Islet of Langerhans (tissue), 1 donor: Measurements from ENCODE around the gene HK1.

Experiments
- FAIRE-seq: peaks from one replicate; lab custom pipeline; 2011; peaks lifted over from hg19 to GRCh38; lab: Jason Lieb, UNC

Gene HK1

DNA sequence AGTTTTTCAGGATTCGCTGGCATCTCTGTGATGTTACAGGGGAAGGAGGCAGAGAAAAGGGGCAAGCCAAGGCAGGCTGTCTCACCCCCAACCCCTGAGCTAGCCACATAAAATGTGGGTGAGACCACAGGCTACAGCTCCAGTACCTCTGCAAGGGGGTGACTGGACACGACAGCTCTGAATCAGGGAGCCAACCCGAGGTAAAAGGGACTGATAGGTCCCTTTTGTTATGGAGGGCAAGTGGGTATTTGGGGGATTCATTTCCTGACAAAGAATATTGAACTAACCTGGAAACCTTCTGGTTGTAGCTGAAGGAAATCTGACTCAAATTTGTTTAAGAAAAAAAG is 71.2 kb downstream of the HK1 start:
- no peak for FAIRE-seq

DNA sequence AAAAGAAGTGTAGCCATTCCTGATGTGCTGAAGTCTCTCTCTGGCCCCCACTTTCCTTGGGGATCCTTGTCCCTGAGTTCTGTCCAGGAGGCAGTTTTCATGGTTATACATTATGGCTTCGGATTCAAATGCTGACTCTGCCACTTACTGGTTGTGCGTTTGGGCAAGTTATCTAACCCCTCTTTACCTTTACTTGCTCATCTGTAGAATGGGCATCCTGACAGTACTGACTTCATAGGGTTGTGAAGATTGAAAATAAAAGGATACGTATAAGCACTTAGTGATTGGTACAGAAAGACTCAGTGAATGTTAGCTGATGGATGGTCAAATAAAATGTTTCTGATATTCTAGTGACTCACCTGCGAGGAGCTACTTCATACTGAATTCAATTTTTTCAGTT is 73.3 kb downstream of the HK1 start:
- FAIRE-seq = no peak

DNA sequence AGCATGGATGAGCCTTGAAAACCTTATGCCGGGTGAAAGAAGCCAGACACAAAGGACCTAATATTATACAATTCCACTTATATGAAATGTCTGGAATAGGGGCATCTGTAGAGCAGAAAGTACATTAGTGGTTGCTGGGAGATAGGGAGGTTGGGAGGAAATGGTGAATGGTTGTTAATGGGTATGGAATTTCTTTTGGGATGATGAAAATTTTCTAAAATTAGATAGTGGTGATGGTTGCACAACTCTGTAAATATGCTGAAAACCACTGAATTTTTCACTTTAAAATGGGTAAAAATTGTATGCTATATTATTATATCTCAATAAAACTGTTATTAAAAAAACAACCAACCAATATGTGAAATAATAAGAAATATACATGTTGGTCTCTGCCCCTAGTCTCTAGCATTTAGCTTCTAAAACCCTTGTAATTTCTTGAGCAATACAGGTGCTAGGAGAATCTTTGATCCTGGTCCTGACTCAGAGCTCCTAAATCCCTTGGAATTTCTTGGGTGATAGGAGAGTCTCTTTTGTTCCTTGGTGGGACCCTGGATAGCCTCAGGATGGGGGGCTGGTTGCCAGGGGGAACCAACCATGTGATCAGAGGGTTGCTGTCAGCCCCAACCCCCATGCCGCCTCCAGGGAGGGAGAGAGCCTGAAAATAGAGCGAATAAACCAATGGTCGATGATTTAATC is 74.4 kb downstream of the HK1 start:
- no peak for FAIRE-seq

DNA sequence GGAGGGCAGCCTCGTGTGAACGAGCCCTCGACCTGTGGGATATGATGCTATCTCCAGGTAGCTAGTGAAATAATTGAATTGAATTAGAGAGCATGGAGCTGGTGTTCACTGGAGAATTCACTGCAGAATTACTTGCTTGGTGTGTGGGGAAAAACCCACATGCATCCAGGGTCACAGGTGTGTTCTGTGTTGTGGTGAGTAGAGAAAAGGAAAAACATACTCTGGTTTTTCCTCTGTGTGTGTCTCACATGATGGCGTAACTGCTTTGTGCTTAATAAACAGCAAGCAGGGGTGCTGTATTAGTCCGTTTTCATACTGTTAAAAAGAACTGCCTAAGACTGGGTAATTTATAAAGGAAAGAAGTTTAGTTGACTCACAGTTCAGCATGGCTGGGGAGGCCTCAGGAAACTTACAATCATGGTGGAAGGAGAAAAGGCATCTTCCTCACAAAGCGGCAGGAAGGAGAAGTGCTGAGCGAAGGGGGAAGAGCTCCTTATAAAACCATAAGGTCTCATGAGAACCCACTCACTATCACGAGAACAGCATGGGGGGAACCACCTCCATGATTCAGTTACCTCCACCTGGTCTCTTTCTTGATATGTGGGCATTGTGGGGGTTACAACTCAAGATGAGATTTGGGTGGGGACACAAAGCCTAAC is 75.8 kb downstream of the HK1 start:
- FAIRE-seq = no peak

DNA sequence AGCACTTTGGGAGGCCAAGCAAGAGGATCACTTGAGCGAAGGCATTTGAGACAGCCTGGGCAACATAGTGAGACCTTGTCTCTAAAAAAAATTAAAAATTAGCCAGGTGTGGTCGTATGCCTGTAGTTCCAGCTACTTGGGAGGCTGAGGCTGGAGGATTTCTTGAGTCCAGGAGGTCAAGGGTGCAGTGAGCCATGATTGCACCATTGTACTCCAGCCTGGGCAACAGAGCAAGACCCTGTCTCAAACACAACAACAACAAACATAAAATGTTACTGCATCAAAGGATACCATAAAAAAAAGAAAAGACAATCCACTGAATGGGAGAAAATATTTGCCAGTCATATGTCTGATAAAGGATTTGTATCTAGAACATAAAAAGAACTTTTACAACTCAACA is 77.9 kb downstream of the HK1 start:
- no peak for FAIRE-seq

DNA sequence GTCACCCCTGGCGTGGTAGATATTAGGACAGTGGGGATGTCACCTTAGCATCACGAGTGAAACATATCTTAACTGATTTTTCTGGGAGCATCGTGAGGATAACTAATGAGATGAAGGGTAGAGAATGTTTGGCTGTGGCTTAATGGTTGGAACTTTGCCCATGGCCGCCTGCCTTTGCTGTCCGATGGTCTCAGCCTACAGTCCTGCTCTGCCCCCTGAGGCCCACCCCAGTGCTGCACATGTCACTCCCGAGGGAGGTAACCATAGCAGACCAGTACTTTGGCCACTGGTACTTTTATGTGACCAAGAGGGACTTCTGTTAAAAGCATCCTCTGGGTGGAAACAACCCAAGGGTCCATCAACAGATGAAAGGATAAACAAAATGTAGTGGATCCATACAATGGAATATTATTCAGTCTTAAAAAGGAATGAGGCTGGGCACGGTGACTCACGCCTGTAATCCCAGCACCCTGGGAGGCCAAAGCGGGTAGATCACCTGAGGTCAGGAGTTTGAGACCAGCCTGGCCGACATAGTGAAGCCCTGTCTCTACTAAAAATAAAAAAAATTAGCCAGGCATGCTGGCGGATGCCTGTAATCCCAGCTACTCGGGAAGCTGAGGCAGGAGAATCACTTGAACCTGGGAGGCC is 80.0 kb downstream of the HK1 start:
- FAIRE-seq = no peak

DNA sequence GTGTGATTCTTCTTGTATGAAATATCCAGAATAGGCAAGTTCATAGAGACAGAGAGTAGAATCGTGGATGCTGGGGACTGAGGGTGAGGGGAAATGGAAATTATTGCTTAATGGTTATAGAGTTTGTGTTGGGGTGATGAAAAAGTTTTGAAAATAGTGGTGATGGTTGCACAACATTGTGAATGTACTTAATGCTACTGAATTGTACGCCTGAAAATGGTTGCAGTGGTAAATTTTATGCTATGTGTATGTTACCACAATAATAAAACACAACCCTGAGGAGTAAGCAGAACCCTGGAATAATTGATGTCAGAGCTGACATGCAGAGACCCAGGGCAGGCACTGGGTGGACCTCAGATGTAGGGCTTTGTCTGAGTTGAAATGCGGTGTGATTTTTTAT is 80.9 kb downstream of the HK1 start:
- FAIRE-seq = no peak

DNA sequence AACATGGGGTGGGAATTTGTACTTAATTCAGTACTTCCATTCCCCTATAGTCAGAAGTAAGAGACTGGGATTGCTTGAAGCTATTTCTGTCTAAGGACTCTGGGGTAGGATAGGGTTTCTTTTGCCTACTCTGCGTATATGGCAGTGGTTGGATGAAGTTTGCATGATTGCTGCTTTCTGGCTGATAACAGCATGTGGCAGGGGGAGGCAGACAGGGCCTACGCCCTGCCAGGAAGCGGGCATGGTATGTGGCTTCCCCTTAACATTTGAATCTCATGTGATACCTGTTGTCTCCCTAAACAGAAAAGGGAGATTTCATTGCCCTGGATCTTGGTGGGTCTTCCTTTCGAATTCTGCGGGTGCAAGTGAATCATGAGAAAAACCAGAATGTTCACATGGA is 81.3 kb downstream of the HK1 start:
- no peak for FAIRE-seq

DNA sequence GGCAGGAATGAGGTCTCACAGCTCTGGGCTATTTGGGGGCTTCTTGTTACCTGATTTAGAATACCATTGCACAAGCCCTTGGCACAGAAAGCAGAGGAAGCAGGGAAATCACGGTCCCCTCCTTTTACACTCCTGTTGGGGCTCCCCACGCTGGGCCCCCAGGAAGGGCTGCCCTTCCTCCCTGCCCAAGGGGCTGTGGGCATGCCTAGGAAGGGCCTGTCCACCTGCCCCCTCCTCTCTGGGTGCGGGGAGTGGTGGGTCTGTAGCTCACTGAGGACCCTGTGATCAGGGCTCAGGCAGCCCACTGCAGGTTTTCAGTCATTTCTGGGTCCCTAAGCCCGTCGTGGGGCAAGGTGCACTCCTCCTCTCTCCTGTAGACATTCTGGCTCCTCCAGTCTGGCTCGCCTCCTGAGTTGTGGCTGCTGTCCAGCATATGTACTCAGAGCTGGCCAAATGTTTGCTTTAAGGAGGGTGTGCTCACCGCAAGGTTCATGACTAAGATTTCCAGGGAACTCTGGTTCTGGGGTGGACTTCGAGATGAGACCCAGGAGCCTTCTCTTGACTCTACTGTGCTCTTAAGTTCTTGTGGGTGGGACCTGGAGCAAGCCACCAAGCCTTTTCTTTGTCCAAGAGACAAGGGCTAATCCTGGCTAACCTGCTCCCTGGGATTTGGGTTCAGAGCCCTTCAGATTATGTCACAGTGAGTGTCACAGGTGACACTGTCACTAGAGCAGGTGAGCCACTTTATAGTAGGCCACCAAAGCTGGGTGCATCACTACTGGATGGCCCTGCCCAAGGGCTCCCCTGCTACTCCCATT is 82.4 kb downstream of the HK1 start:
- no peak for FAIRE-seq

DNA sequence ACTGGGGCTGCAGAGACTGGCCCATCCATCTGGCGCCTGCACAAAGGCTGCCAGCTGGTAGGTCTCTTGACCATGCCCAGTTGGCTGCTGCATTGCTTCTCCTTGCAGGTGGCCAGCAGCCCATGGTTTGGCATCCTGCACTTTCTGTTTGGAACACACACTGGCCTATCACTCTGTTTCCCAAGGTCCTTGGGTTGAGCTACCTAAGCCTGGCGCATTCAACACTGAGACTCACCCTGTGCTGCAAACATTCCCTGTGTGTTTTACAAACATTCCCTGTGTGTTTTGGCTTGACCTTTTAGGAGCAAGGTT is 83.0 kb downstream of the HK1 start:
- FAIRE-seq = no peak

DNA sequence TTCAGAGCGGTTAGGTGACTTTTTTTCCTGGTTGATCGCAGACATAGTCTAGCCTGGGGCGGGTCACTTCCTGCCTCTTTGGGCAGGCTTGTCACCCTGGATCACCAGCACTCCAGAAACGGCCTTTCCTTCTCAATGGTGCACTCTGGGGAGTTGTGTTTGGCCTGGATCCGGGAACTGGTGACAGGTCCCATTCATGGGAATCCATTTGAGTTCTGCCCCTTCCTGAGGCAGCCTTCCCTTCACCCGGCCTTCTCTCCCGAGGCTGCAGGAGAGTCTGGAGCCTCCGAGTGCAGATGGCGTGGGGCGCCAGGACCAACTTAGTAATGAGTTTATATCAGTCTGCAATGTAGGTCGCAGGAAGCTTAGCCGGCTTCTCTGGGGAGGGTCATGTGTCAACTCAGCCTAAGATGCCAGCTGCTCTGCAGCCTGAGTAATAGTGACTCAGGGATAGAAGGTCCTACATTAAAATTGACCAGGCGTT is 84.2 kb downstream of the HK1 start:
- FAIRE-seq = no peak

DNA sequence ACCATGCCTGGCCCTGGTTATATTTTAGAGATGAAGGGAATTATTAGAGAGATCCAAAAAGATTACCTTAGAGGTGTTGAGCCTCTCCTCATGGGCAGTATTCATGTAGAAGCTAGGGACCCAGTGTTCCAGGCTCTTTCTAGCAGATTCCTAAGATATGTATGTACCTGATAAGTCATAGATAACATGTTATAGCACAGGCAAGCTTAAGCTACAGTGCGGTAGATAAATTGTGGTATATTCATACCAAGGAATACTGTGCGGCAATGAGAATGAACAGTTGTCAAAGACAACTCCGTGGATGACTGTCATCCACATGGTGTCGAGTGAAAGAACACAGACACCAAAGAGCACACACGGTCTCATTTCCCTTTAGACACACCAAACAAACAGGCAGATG is 85.4 kb downstream of the HK1 start:
- FAIRE-seq = no peak

DNA sequence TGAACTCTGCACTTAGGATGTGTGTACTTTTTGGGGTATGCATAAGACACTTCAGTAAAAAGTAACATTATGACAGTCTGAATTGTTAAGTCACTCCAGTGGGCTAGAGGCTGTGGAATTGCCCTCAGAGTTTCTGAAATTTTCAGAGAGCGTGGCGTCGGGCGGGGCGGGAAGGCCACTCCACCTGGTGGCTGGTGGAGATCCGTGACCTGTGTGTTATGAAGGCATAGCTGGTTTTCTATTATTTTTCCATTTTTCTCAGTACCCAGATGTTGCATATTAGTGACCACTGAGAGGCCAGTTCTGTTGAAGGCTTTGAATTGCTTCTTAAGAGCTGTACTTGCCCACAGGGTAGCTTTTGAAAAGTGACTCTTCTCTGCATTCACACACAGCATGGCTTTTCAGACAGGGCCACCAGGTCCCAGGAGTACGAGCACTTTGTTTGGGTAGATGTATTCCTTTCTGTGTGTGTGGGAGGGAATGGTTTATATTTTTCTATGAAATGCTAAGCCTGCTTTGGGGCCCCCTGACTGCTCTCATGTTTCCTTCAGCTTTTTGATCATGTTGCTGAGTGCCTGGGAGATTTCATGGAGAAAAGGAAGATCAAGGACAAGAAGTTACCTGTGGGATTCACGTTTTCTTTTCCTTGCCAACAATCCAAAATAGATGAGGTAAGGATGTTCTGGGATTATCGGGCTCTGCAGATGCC is 86.1 kb downstream of the HK1 start:
- FAIRE-seq = no peak

DNA sequence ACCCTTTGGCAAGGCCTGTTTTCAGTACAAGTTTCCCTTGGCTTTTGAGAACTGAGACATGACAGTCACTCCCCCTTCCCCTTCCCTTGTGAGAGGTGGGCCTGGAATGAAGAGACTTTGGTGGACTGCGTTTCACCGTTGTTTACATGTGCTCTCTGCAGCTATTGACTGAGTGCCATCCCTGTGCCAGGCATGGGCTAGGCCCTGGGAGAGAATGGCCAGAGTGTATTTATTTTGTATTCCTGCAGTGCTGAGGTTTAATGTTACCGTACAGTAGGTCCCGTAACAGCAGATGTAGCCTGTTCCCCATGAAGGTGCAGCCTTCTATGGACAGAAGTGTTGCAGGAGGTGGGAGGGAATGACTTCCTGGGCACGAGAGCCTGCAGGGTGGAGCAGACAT is 88.4 kb downstream of the HK1 start:
- no peak for FAIRE-seq

DNA sequence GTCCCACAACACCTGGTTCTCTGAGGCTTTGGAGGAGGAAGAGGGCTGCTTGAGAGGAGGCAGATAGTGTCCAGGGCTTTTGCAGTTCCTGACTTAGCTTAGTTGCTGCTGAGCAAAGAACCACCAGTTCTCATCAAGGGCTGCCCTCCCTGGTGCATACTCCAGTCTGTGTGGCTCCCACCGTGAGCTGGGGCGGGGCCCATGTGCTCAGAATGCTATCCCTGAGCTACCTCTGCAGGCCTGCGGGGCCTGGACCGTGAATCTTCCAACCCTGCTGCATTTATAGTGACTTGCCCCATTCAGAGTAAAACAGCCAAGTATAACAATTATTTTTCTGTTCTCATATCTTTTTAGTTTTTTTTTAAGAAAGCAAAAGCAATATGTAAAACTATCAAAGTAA is 89.2 kb downstream of the HK1 start:
- FAIRE-seq = no peak

DNA sequence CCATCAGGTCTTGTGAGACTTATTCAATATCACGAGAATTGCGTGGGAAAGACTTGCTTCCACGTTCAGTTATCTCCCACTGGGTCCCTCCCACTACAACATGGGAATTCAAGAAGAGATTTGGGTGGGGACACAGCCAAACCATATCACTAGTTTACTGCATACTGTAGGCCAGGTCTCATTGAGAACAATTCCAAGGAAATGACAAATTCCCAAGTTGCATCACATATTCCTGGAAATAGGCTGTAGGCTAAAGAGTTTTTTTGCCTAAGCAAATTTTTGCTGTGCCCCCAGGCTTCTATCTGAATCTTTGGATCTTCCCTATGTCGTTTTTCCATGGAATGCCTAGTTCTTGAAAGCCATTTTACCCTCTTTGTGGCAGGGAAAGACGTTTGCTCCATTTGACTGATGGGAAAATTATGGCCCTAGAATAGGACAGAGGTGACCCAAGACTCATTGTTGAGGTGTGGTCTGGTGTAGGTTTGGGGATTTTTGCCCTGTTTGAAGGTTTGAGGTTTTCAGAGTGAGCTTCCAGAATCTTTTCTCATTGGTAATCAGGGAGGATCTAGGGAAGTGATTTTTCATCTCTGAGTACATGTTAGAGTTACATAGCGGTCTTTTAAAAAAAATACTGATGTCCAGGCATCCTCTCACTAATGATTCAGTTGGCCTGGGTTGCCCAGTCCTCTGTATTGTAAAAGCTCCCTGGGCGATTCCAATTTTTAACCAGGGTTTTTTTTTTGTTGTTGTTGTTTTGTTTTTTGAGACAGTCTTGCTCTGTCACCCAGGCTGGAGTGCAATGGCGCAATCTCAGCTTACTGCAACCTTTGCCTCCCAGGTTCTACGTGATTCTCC is 94.1 kb downstream of the HK1 start:
- no peak for FAIRE-seq

DNA sequence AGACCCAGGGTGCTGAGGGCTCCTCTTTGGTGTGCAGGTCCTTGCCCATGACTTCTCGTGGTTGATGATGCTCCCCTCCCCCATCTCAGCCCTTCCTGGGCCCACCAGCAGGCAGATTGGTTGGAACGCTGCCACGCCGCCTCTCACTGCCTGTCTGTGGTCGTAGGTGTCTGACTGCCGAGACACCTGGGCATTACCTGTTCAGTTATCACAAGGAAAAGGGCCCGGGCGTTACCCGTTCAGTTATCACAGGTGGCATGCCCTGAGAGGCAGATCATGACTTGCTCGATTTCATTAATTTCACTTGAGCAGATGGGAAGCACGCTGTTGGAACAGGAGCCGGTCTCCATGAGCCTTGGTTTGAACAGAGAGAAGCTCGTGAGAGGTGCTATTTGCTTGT is 95.9 kb downstream of the HK1 start:
- no peak for FAIRE-seq

DNA sequence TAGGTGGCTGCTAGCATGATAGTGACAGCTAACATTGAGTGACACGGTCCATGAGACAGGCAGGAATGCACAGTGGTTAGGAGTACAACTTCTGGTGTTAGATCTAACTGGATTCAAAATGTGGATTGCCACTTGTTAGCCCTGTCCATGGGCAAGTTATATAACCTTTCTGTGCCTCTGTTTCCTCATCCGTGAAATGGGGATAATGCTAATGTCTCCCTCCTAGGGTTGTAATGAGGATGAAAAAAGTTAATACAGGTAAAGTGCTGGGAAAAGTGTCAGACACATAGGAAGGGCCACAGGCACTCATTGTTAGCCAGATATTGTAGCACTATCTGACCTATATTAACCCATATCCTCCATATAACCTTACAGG is 96.6 kb downstream of the HK1 start:
- FAIRE-seq = no peak

DNA sequence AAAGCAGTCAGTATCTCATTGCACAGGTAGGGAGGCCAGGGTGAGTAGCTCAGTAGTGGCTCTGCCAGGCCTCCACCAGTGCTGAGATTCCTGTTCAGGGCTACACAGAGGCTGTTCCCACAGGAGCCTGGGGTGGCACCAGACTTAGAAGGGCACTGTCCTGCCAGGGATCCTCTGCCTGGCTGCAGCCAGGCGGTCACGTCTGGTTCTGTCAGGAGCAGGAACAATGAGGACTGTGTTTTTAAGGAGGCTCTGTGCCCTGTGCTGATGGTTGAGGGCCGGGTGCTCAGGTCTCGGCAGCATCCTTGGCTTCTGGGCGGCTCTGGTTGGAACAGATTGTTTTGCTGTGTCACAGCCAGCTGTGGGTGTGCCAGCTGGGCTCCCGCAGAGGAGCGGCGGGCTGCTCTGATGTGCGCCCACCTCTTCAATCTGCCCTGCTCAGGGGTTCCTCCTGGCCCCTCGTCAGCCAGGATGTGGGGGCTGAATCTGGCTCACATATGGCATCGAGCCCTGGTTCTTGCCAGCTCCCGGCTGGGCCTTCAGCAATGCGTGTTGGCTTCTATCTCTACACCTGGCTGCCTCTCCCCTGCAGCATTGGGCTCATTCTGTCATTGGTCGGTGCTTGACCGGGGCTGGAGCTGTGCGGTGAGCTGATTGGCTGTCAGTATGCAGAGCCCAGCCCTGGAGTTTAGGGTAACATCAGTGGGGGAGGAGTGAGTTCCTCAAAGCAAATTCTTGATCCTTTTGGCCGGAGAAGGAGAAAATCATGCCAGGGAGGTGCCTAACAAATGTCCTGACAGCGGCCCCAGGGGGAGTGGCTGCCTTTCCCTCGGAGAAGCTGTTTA is 97.2 kb downstream of the HK1 start:
- FAIRE-seq = no peak

DNA sequence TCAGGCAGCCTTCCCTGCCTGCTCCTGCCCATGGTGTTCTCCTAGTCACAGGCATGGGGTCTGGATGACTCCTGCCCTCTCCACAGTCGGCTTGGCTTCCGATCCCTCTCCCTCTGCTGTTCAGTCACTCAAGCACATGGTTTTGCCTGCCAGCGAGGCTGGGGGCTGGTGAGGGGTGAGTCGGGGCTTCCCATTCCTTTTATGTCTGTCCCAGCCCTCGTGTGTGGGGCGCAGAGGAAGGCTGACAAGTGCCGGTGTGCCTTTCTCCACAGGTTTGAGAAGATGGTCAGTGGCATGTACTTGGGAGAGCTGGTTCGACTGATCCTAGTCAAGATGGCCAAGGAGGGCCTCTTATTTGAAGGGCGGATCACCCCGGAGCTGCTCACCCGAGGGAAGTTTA is 98.4 kb downstream of the HK1 start:
- no peak for FAIRE-seq

DNA sequence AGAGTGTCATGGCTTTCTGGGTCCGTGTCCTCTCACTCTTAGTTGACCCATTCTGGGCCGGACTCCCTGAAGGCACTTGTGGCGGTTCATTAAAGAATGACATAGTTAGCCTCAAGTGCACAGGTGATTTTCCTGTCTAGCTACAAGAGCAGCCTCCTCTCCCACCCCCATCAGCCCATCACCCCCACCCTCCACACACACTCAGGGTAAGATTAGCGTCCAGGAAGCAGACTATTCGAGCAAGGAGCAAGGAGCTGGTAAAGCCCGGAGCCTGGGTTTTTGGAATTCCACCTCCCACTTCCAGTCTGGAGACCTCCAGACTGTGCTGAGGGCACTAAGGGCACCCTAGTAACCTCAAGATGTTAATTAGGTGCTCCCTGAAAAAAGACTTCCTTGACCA is 98.9 kb downstream of the HK1 start:
- FAIRE-seq = no peak
